HFF-Myc (cell line): ENCODE measurements around the gene PPP2R5A.

Source experiments
- DNase-seq: peaks from one replicate; pipeline ENCODE4 v3.0.0-alpha.2; 2011; ENCODE audit warnings: low read depth; ENCODE audit errors: extremely low read depth
- H3K4me3 ChIP-seq: replicated peaks from 2 replicates; pipeline ENCODE4 v1.5.1; 2011; ENCODE audit warnings: low read depth, mild to moderate bottlenecking, control low read depth, low read length
- TF ChIP-seq, protein P1 (sequence below): IDR thresholded peaks from 2 replicates; pipeline ENCODE4 v1.5.1; 2012; ENCODE audit warnings: mild to moderate bottlenecking, low read depth, low read length, control low read depth; ENCODE audit errors: missing control alignments

Gene PPP2R5A

DNA sequence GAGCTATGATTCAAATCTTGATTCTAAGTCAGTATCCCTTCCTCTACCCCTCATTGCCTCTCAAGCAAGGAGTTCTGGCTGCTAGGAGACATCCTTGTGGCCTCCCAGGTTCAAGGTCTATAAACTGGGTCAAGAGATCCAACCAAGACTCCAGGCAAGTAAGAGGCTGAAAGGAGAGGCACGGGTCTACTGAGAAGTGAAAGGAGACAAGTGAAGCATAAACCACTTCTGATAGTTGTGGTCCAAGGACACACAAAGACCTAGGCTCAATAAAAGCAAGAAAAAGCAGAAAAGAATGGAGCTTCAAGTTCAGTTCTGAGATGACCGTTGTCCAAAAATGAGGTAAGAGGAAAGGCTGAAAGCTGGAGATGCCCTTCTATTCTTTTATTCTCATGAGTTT lies 17.8 kb upstream of the PPP2R5A start:
- H3K4me3 ChIP-seq: no peak overlapping the region
- TF ChIP-seq, protein P1, sequence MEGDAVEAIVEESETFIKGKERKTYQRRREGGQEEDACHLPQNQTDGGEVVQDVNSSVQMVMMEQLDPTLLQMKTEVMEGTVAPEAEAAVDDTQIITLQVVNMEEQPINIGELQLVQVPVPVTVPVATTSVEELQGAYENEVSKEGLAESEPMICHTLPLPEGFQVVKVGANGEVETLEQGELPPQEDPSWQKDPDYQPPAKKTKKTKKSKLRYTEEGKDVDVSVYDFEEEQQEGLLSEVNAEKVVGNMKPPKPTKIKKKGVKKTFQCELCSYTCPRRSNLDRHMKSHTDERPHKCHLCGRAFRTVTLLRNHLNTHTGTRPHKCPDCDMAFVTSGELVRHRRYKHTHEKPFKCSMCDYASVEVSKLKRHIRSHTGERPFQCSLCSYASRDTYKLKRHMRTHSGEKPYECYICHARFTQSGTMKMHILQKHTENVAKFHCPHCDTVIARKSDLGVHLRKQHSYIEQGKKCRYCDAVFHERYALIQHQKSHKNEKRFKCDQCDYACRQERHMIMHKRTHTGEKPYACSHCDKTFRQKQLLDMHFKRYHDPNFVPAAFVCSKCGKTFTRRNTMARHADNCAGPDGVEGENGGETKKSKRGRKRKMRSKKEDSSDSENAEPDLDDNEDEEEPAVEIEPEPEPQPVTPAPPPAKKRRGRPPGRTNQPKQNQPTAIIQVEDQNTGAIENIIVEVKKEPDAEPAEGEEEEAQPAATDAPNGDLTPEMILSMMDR: no peak
- no peak for DNase-seq

DNA sequence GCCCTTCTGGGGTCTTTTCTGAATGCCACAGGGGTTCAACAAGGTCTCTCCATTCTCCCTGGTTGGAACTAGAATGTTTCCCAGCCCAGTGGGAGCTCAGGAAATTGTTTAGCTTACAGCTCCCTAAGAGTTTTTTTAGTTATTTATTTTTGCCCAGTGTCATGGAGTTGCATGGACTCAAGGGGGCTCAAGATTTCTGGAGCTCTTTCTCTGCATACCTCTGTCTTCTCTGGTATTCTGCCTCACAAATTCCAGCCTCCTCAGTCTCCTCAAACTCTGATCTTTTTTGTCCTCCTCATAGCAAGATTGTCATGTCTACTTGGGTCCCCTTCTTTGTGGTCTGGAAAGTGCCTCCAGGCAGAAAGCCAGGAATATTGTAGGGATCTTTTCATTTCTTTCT lies 15.9 kb upstream of the PPP2R5A start:
- H3K4me3 ChIP-seq: no peak overlapping the region
- TF ChIP-seq, protein P1: no peak
- DNase-seq: no peak

DNA sequence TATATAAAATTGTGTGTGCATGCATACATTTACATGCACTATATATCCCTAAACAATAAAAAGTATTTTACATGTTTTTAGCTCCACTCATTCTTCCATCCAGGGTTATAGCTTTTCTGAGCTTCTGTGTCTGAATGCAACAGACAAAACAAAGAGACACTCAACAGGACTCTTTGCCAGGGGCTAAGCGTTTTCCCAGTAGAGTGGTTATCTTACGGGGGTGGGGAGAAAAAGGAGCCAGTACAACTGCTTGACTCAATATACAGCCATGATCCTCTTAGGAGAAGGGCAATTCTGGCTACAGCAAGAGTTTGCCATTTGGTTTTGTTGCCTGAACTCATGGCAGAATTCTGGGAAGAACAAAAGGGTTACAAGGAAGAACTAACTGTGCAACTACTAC lies 14.6 kb upstream of the PPP2R5A start:
- TF ChIP-seq, protein P1: no peak
- DNase-seq: no peak
- H3K4me3 ChIP-seq: no peak overlapping the region

DNA sequence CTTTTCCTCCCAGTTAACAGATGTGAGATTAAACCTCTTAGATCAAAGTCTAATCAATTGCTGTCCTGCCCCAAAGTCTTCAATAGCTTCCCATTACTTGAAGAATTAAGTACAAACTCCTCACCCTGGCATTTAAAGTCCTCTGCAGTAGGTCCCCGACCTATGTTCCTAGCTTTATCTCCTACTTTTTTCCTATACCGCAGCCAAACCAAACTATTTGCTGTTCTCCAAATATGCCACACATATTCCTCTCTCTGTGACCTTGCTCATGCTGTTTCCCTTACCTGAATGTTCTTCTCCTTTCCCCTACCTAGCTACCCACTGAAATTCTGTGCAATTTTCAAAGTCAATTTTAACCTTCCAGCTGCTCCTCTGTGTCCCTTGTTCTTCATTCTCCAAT lies 14.0 kb upstream of the PPP2R5A start:
- TF ChIP-seq, protein P1: no peak
- no peak overlapping the region for H3K4me3 ChIP-seq
- no peak for DNase-seq

DNA sequence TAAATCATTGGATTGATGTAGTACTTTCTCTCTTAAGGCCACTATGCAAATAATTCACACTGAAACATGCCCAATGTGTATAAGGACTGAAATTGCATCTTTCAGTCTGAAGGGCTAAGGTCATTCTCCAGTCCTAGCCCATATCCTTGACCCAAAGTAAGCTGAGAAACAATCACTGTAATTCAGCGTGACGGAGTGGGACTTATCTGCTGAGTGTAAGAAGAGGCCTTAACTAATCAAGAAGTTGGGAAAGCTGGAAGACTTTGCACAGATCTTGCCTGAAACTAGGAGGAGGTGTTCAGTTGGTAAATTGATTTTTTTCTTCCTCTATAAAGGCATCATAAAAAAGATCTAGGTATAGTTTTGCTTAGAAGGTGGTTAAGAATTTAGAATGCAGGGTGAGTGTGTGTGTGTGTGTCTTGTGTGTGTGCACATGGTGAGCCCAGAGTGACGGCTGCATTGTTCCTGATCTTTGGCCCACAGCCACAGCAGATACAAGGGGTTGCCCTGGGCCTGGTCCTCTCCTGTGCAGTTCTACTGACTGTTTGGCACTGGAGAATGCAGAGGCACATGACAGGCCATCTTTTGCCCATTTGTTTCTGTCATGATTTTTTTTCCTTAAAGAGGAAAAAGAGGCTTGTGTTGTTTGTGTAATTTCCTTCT lies 13.3 kb upstream of the PPP2R5A start:
- TF ChIP-seq, protein P1: no peak
- DNase-seq: no peak
- no peak overlapping the region for H3K4me3 ChIP-seq

DNA sequence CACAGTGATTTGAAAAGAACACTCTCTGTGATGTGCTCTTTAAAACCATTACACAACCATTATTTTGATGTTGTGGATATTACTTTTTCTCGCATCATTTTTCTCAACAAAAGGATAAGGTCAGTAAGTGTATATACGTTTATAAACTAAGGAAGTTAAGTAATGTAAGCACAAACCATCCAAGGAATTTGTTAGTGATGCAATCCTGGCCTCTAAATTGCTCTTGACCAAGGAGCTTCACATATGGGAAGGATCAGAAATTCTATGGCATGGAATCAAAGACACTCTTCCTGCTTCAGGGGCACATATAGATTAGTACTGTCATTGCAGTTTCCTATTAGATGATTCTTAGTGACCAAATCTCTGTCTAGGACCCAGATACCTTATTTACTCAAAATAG lies 3.6 kb upstream of the PPP2R5A start:
- DNase-seq: no peak
- TF ChIP-seq, protein P1: no peak
- H3K4me3 ChIP-seq: no peak overlapping the region

DNA sequence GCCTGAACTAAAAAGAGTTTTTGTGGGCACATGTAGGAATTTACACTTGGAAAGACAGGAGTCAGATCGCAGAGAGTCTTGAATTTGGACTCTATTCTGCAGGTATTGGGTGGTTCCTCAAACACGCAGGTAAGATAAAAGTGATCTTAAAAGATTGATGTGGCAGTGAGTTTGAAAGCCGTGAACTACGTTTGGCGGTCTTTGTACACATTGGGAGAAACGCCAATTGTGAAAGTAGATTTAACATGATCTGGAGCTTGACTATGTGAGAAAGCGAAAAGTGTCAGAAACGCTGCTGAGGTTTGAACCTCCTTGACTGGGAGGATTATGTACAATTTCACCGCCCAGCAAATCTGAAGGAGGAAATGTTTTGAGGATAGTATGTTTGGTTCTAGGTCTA lies 1.5 kb upstream of the PPP2R5A start:
- H3K4me3 ChIP-seq: no peak overlapping the region
- no peak for DNase-seq
- TF ChIP-seq, protein P1: no peak
